MM.1S (cell line): Measurements from ENCODE around the gene PDZRN4.

Source experiments
- CTCF ChIP-seq: fragments of 300-600 bp; sonication (generic); IDR thresholded peaks from 2 replicates; pipeline ENCODE4 v1.5.1; 2016; ENCODE audit warnings: antibody characterized with exemption, low read length, mixed read lengths
- EZH2 ChIP-seq: fragments of 300-600 bp; sonication (generic); optimal IDR thresholded peaks from 2 replicates; pipeline ENCODE3; 2017; ENCODE audit warnings: low read depth, mild to moderate bottlenecking, antibody characterized with exemption, low read length, mixed read lengths

GRCh38 chr12:41202051-41202450 is 13.9 kb downstream of the PDZRN4 start:
- no peak for TF ChIP-seq CTCF
- no peak for TF ChIP-seq EZH2
